OCI-LY1 (cell line): ENCODE results near the gene TMIGD1.

Experiments used
- H2AFZ ChIP-seq: fragments of 200-600 bp; sonication (generic), shearing (Covaris generic); 2 replicates; pipeline ENCODE4 v1.6.0; 2014; ENCODE audit warnings: antibody characterized with exemption, mild to moderate bottlenecking, low read length
- H3F3A ChIP-seq: fragments of 200-600 bp; sonication (generic), shearing (Covaris generic); 2 replicates; pipeline ENCODE4 v1.6.0; 2014; ENCODE audit warnings: mild to moderate bottlenecking, antibody characterized with exemption, low read length, moderate library complexity; ENCODE audit not compliant: insufficient read depth
- H3K27ac ChIP-seq: fragments of 200-600 bp; sonication (generic); 2 replicates; pipeline ENCODE4 v1.5.1; 2014; ENCODE audit warnings: low read length, mixed run types, mild to moderate bottlenecking, low read depth; ENCODE audit not compliant: poor library complexity, severe bottlenecking
- H3K27me3 ChIP-seq: fragments of 200-600 bp; sonication (generic); 2 replicates; pipeline ENCODE4 v1.6.0; 2014; ENCODE audit warnings: antibody characterized with exemption, mild to moderate bottlenecking, low read length, moderate library complexity; ENCODE audit not compliant: insufficient read depth
- H3K36me3 ChIP-seq: fragments of 200-600 bp; sonication (generic); 2 replicates; pipeline ENCODE4 v1.6.1; 2014; ENCODE audit warnings: mild to moderate bottlenecking, antibody characterized with exemption, low read length, moderate library complexity, mixed read lengths; ENCODE audit not compliant: insufficient read depth
- H3K4me1 ChIP-seq: fragments of 200-600 bp; sonication (generic); 2 replicates; pipeline ENCODE4 v1.5.1; 2014; ENCODE audit warnings: mild to moderate bottlenecking, low read length, moderate library complexity; ENCODE audit not compliant: insufficient read depth, severe bottlenecking
- H3K4me2 ChIP-seq: fragments of 200-600 bp; sonication (generic), shearing (Covaris generic); 2 replicates; pipeline ENCODE4 v1.6.1; 2014; ENCODE audit warnings: low read length
- H3K4me3 ChIP-seq: fragments of 200-600 bp; sonication (generic); 2 replicates; pipeline ENCODE4 v1.5.1; 2014; ENCODE audit warnings: low read length, low read depth, mild to moderate bottlenecking, mixed read lengths; ENCODE audit not compliant: poor library complexity, severe bottlenecking
- H3K79me2 ChIP-seq: fragments of 200-600 bp; shearing (Covaris generic); 2 replicates; pipeline ENCODE4 v1.6.1; 2016; ENCODE audit warnings: mixed run types, low read length, mixed read lengths; ENCODE audit not compliant: insufficient read depth
- H3K9ac ChIP-seq: fragments of 200-600 bp; sonication (generic), shearing (Covaris generic); 2 replicates; pipeline ENCODE4 v1.6.1; 2014; ENCODE audit warnings: mild to moderate bottlenecking, low read length, mixed read lengths
- H3K9me2 ChIP-seq: fragments of 200-600 bp; sonication (generic), shearing (Covaris generic); 2 replicates; pipeline ENCODE4 v1.6.1; 2014; ENCODE audit warnings: low read depth, mild to moderate bottlenecking, low read length, mixed read lengths
- H3K9me3 ChIP-seq: fragments of 200-600 bp; shearing (Covaris generic); 2 replicates; pipeline ENCODE4 v1.6.1; 2014; ENCODE audit warnings: low read length, mixed read lengths
- H4K20me1 ChIP-seq: fragments of 200-600 bp; sonication (generic), shearing (Covaris generic); 2 replicates; pipeline ENCODE4 v1.6.0; 2016; ENCODE audit warnings: mild to moderate bottlenecking, low read length; ENCODE audit not compliant: insufficient read depth
- EZH2 ChIP-seq: fragments of 200-600 bp; sonication (generic), shearing (Covaris generic); IDR thresholded peaks from 2 replicates; pipeline ENCODE4 v1.8.0; 2017; ENCODE audit warnings: borderline replicate concordance, mixed run types, mild to moderate bottlenecking, antibody characterized with exemption, low read length, moderate library complexity, mixed read lengths
- TF ChIP-seq, protein P1 (sequence below): fragments of 200-600 bp; sonication (generic), shearing (Covaris generic); IDR thresholded peaks from 2 replicates; pipeline ENCODE4 v1.5.1; 2017; ENCODE audit warnings: mild to moderate bottlenecking, antibody characterized with exemption, low read length, moderate library complexity, mixed read lengths

The TMIGD1 gene

DNA sequence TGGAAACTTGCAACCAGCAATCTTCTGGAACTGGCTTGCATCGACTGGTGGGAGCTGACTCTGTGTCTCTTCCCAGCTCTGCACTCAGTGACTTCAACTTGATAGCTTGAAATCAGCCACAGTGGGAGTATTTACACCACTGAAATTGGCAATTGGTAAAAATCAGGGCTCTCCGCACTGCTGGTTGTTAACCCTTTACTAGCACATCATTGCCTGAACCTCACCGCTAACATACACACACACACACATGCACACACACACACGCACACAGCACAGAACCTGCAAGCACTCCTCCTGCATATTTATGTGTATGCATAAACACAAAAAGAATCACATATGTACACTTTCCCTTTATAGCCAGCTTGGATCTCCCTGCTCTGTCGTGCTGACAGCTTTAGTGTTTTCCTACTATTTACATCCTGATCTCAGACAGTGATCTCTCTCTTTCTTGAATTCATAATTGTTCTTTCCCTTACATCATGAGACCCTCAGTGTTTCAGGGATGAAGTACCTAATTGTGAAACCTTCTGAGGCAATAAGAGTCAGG lies 7.9 kb upstream of the TMIGD1 start:
- Histone ChIP-seq H3K36me3 (no peaks in the 10 kb centered on the region), H3K27me3 (no peaks in the 10 kb centered on the region), H3K9me3 (no peaks in the 10 kb centered on the region), H3K27ac (no peak overlapping the region), H4K20me1 (no peaks in the 10 kb centered on the region), H3F3A (no peaks in the 10 kb centered on the region), H3K9ac (no peak overlapping the region), H2AFZ (no peak overlapping the region), H3K79me2 (no peaks in the 10 kb centered on the region), H3K4me1 (peaks cover 18% of the 10 kb centered on the region), H3K4me2 (no peak overlapping the region), H3K4me3 (no peak overlapping the region), H3K9me2 (no peaks in the 10 kb centered on the region)
- TF ChIP-seq EZH2: no peak
- TF ChIP-seq, protein P1, sequence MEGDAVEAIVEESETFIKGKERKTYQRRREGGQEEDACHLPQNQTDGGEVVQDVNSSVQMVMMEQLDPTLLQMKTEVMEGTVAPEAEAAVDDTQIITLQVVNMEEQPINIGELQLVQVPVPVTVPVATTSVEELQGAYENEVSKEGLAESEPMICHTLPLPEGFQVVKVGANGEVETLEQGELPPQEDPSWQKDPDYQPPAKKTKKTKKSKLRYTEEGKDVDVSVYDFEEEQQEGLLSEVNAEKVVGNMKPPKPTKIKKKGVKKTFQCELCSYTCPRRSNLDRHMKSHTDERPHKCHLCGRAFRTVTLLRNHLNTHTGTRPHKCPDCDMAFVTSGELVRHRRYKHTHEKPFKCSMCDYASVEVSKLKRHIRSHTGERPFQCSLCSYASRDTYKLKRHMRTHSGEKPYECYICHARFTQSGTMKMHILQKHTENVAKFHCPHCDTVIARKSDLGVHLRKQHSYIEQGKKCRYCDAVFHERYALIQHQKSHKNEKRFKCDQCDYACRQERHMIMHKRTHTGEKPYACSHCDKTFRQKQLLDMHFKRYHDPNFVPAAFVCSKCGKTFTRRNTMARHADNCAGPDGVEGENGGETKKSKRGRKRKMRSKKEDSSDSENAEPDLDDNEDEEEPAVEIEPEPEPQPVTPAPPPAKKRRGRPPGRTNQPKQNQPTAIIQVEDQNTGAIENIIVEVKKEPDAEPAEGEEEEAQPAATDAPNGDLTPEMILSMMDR: no peak

DNA sequence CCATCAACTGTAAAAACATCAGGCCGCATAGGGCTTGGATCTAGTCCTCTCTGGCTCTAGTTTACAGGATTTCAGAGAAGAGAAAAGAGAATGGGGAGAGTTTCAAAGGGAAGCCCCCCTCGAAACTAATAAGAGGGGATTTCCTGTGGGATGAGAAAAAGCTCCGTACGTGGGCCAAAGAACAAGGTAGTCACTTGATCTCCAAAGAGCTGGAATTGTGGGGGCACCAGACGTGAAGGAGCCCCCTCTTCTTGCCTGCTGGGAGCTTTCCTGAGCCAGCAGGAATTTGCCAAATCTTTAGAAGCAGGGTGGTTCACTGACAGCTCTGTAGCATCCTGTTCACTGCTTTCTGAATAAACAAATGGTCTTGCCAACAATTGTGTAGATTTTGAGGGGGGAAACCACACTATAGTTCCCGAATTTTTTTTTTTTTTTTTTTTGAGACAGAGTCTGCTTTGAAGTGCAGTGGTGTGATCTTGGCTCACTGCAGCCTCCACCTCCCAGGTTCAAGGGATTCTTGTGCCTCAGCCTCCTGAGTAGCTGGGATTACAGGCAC lies 7.0 kb upstream of the TMIGD1 start:
- Histone ChIP-seq H3K36me3 (no peaks in the 10 kb centered on the region), H3K9me2 (no peaks in the 10 kb centered on the region), H3K9ac (no peak overlapping the region), H3K4me2 (no peak overlapping the region), H3K27ac (no peak overlapping the region), H3K4me1 (peaks cover 23% of the 10 kb centered on the region), H3K27me3 (no peaks in the 10 kb centered on the region), H3F3A (no peaks in the 10 kb centered on the region), H3K79me2 (no peaks in the 10 kb centered on the region), H2AFZ (no peak overlapping the region), H4K20me1 (no peaks in the 10 kb centered on the region), H3K9me3 (no peaks in the 10 kb centered on the region), H3K4me3 (no peak overlapping the region)
- no peak for TF ChIP-seq EZH2
- TF ChIP-seq, protein P1: no peak

DNA sequence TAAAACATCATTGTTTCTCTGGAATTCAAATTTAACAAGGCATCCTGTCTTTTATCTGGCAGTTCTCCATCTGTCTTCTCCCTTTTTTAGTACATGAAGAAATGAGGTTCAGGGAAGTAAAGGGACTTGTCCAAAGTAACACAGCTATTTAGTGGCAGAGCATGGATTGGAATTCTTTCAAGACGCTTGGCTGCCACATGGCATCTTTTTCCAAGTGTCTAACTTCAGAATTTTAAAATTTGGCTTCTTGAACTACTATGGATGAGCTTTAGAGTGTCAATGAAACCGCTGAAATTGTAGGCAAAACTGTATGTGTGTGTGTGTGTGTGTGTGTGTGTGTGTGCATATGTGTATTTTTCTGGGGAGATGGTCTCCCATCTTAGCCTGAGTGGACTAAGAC lies 5.2 kb upstream of the TMIGD1 start:
- H3K4me2 ChIP-seq: no peak overlapping the region
- no peak for TF ChIP-seq EZH2
- no peaks in the 10 kb centered on the region for H3K36me3 ChIP-seq
- no peak overlapping the region for H3K4me3 ChIP-seq
- H3K4me1 ChIP-seq: peaks cover 22% of the 10 kb centered on the region
- H2AFZ ChIP-seq: no peak overlapping the region
- H3F3A ChIP-seq: no peaks in the 10 kb centered on the region
- H3K27me3 ChIP-seq: no peaks in the 10 kb centered on the region
- no peaks in the 10 kb centered on the region for H4K20me1 ChIP-seq
- H3K27ac ChIP-seq: no peak overlapping the region
- H3K9me2 ChIP-seq: no peaks in the 10 kb centered on the region
- H3K79me2 ChIP-seq: no peaks in the 10 kb centered on the region
- H3K9ac ChIP-seq: no peak overlapping the region
- no peaks in the 10 kb centered on the region for H3K9me3 ChIP-seq
